NCI-H82 (cell line): ENCODE measurements around the gene PGR.

Source experiments
- DNase-seq: peaks from one replicate; lab custom pipeline; 2025; lab: John Stamatoyannopoulos, UW

PGR gene

GRCh38 chr11:101008961-101009689 is 120.5 kb downstream of the PGR start:
- DNase-seq, result no peak

GRCh38 chr11:101003468-101003867 is 126.1 kb downstream of the PGR start:
- DNase-seq, result peak; percentile 58

- no peak for DNase-seq
Measured at GRCh38 chr11:100999756-101000155, 129.9 kb downstream of the PGR start.

GRCh38 chr11:100994966-100995365 is 134.6 kb downstream of the PGR start:
- no peak for DNase-seq

GRCh38 chr11:100991541-100991940 is 138.1 kb downstream of the PGR start:
- no peak for DNase-seq

GRCh38 chr11:100990931-100991330 is 138.7 kb downstream of the PGR start:
- DNase-seq, result no peak

GRCh38 chr11:100984668-100985067 is 144.9 kb downstream of the PGR start:
- DNase-seq, result no peak

GRCh38 chr11:100981196-100981824 is 148.3 kb downstream of the PGR start:
- DNase-seq, result no peak

- DNase-seq, result no peak
Measured at GRCh38 chr11:100980156-100980555, 149.5 kb downstream of the PGR start.
